HepG2 (cell line): Measurements from ENCODE around the gene SLC2A8. TPM values are rescaled to one million over a fixed set of nuclear protein-coding genes. Genes with fewer than 3 reads are reported as not detected.

Experiments
- ATAC-seq: fragments of 200-7000 bp; cut with Tn5 transposase; 3 replicates; pipeline ENCODE4 v1.9.1; 2020; ENCODE audit warnings: mild to moderate bottlenecking, moderate library complexity
- BruUV-seq: library from RNA; stranded (reverse); fragments of 400-500 nt; replicated peaks from 2 replicates; lab custom pipeline; 2021; lab: Mats Ljungman, UMichigan
- CTCF ChIA-PET: fragments of 300-600 bp; formaldehyde crosslinking; extraction: SDS; loops from one replicate; lab custom pipeline; 2021; ENCODE audit warnings: low total read pairs, inconsistent platforms, low intra/inter-chr PET ratio; lab: Yijun Ruan, JAX
- POLR2A ChIA-PET: fragments of 350-600 bp; sonication (Branson Sonifier 250); formaldehyde crosslinking; loops from one replicate; lab custom pipeline; 2020; ENCODE audit warnings: antibody characterized with exemption, inconsistent platforms; lab: Yijun Ruan, JAX
- DNase-seq: peaks from one replicate; pipeline ENCODE4 v3.0.0-alpha.2; 2015; ENCODE audit warnings: low spot score
- FAIRE-seq: peaks from 3 replicates; lab custom pipeline; 2011; peaks lifted over from hg19 to GRCh38; lab: Jason Lieb, UNC
- H2AFZ ChIP-seq: one replicate; pipeline ENCODE4 v1.6.1; 2011; ENCODE audit warnings: low read length, inconsistent platforms
- H3K27ac ChIP-seq: fragments of 300-600 bp; 3 replicates; pipeline ENCODE4 v1.8.0; 2011; ENCODE audit warnings: mixed run types, mild to moderate bottlenecking, mixed read lengths, low read length, inconsistent platforms; ENCODE audit not compliant: insufficient read depth; ENCODE audit errors: extremely low read length
- H3K27me3 ChIP-seq, 2 experiments: fragments of 200-600 bp in 1 of 2; 2 replicates in 1 of 2; 3 replicates in 1 of 2; pipeline versions ENCODE4 v1.6.0 to v1.8.0; 2011; ENCODE audit warnings: low read length in 2 of 2, mild to moderate bottlenecking in 2 of 2, moderate library complexity in 2 of 2, inconsistent platforms in 1 of 2; ENCODE audit not compliant: insufficient read depth in 2 of 2, control insufficient read depth in 1 of 2
- H3K36me3 ChIP-seq, 2 experiments: fragments of 200-600 bp in 1 of 2; replicated peaks in 1 of 2; 2 replicates in 1 of 2; 3 replicates in 1 of 2; pipeline versions ENCODE4 v1.5.1 to v1.8.0; 2011; ENCODE audit warnings: low read length in 2 of 2, inconsistent platforms in 1 of 2; ENCODE audit not compliant: insufficient read depth in 2 of 2, control insufficient read depth in 1 of 2
- H3K4me1 ChIP-seq: 2 replicates; pipeline ENCODE4 v1.5.1; 2012; ENCODE audit warnings: low read length, inconsistent platforms; ENCODE audit not compliant: insufficient read depth
- H3K4me2 ChIP-seq: 2 replicates; pipeline ENCODE4 v1.6.0; 2011; ENCODE audit warnings: low read depth, low read length, inconsistent platforms
- H3K4me3 ChIP-seq, 3 experiments: fragments of 200-600 bp in 1 of 3; sonication (generic), shearing (Covaris generic) in 1 of 3; replicated peaks in 1 of 3; 2 replicates each; pipeline ENCODE4 v1.5.1; 2011 to 2016; ENCODE audit warnings: low read length in 3 of 3, inconsistent platforms in 2 of 3, low read depth in 2 of 3, mild to moderate bottlenecking in 2 of 3, control low read depth in 1 of 3, mixed read lengths in 1 of 3; ENCODE audit not compliant: insufficient read depth in 1 of 3
- H3K79me2 ChIP-seq: one replicate; pipeline ENCODE4 v1.6.1; 2011; ENCODE audit warnings: low read length, inconsistent platforms; ENCODE audit not compliant: insufficient read depth
- H3K9ac ChIP-seq: 2 replicates; pipeline ENCODE4 v1.6.0; 2011; ENCODE audit warnings: mild to moderate bottlenecking, low read depth, low read length, inconsistent platforms; ENCODE audit not compliant: insufficient read depth
- H3K9me3 ChIP-seq: 2 replicates; pipeline ENCODE4 v1.5.1; 2012; ENCODE audit warnings: mild to moderate bottlenecking, low read length
- H4K20me1 ChIP-seq: 2 replicates; pipeline ENCODE4 v1.6.0; 2011; ENCODE audit warnings: inconsistent platforms, mild to moderate bottlenecking, low read length, moderate library complexity; ENCODE audit not compliant: insufficient read depth
- ARNT2 ChIP-seq: sonication (generic); formaldehyde crosslinking; IDR thresholded peaks from 2 replicates; pipeline ENCODE4 v1.8.0; 2022; ENCODE audit warnings: mild to moderate bottlenecking, low read depth, missing genetic modification reagents, moderate library complexity
- ELF1 ChIP-seq: sonication (generic); formaldehyde crosslinking; IDR thresholded peaks from 2 replicates; pipeline ENCODE4 v1.4.0; 2020; ENCODE audit warnings: missing genetic modification reagents
- FOXK2 ChIP-seq: fragments of 450-650 bp; IDR thresholded peaks from 2 replicates; pipeline ENCODE4 v1.6.1; 2016
- MAFF ChIP-seq: IDR thresholded peaks from 2 replicates; pipeline ENCODE4 v1.6.1; 2011; ENCODE audit warnings: low read depth, low read length, improper control_type of control experiment
- MAFK ChIP-seq, 2 experiments: IDR thresholded peaks in 1 of 2; conservative IDR thresholded peaks in 1 of 2; 2 replicates each; pipeline ENCODE4 v1.6.1; 2011; ENCODE audit warnings: improper control_type of control experiment in 2 of 2, low read length in 2 of 2
- ZMYM4 ChIP-seq: sonication (generic); formaldehyde crosslinking; IDR thresholded peaks from 2 replicates; pipeline ENCODE4 v1.8.1; 2023; ENCODE audit warnings: mild to moderate bottlenecking, missing genetic modification reagents
- ZNF543 ChIP-seq: sonication (generic); formaldehyde crosslinking; IDR thresholded peaks from 2 replicates; pipeline ENCODE4 v1.4.0; 2020; ENCODE audit warnings: mild to moderate bottlenecking, missing genetic modification reagents
- ZNF598 ChIP-seq: sonication (generic); formaldehyde crosslinking; IDR thresholded peaks from 2 replicates; pipeline ENCODE4 v1.5.1; 2020; ENCODE audit warnings: mild to moderate bottlenecking, missing genetic modification reagents, borderline replicate concordance
- WGBS: methylation state at CpG from one replicate; pipeline ENCODE4 v1.1.6; 2017; ENCODE audit warnings: low lambda C conversion rate; 5-methylcytosine and 5-hydroxymethylcytosine counted together
- in situ Hi-C: cut with HindIII; loops from 2 replicates; pipeline ENCODE4 v1.10.0; 2017; ENCODE audit warnings: low pct_unique_long_range_greater_than_20kb; ENCODE audit not compliant: extremely low pct_ligation_motif_present
- intact Hi-C: fragments of 100-400 bp; cut with micrococcal nuclease; formaldehyde crosslinking; loops from one replicate; pipeline ENCODE4 v1.10.0; 2022; ENCODE audit not compliant: unreplicated experiment
- polyA plus RNA-seq, 8 experiments: library from polyadenylated mRNA; depleted of rRNA in 3 of 8; stranded (reverse) in 7 of 8; unstranded in 1 of 8; fragments of >200 nt; fragmentation: Illumina TruSeq in 4 of 8; extraction: Trizol in 4 of 8; gene quantifications; 2 replicates each; pipeline versions ENCODE4 v1.2.1 to v1.2.3, GENCODE V29; 2011 to 2016; ENCODE audit warnings: low read depth in 4 of 8, missing spikeins in 1 of 8, mixed read lengths in 1 of 8; ENCODE audit not compliant: insufficient read depth in 1 of 8
- total RNA-seq, 5 experiments: library from RNA; depleted of rRNA; stranded (reverse); fragments of >200 nt; fragmentation: Illumina TruSeq; extraction: Trizol; gene quantifications; 2 replicates each; pipeline ENCODE4 v1.2.3, GENCODE V29; 2016; ENCODE audit warnings: low read depth in 1 of 5
- TF ChIP-seq, protein P1 (sequence below): conservative IDR thresholded peaks from 2 replicates; pipeline ENCODE4 v1.6.1; 2018; ENCODE audit warnings: missing genetic modification reagents
- TF ChIP-seq, protein P2 (sequence below): sonication (generic); formaldehyde crosslinking; conservative IDR thresholded peaks from 2 replicates; pipeline ENCODE4 v1.4.0; 2020; ENCODE audit warnings: mild to moderate bottlenecking, missing genetic modification reagents, moderate library complexity

Gene SLC2A8
- total and polyA plus RNA-seq, 2 of the 13 experiments (the other 11 are each of a cell fraction or from before 2014, with no cell fraction given): 22.6 to 48.6 TPM

DNA sequence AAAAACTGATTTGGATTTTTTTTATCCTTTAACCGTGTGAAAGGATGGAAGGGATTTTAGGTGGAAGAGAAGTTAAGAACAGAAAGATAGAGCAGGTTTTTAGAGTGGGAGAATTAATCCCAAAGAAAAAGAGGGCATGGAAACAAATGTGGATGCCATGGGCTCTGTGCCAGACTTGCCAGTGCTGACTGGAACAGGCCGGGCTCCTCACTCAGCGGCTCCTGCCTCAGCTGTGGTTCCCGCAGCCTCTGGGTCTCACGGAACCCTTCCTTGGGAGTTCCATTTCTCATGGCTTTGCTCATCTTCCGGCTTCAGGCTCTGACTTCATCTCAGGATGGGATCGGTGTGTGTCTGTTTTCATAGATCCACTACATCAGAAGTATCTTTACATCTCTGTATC, 30.4 kb upstream of the SLC2A8 start (continued):
- TF ChIP-seq ZMYM4 (CRISPR knock-in tag) (no peak), ZNF543 (CRISPR knock-in tag) (no peak), ZNF598 (no peak), ARNT2 (CRISPR knock-in tag) (no peak), FOXK2 (no peak)
- TF ChIP-seq, protein P1, sequence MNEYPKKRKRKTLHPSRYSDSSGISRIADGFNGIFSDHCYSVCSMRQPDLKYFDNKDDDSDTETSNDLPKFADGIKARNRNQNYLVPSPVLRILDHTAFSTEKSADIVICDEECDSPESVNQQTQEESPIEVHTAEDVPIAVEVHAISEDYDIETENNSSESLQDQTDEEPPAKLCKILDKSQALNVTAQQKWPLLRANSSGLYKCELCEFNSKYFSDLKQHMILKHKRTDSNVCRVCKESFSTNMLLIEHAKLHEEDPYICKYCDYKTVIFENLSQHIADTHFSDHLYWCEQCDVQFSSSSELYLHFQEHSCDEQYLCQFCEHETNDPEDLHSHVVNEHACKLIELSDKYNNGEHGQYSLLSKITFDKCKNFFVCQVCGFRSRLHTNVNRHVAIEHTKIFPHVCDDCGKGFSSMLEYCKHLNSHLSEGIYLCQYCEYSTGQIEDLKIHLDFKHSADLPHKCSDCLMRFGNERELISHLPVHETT: no peak
- TF ChIP-seq, all 625 proteins: peak for 0

DNA sequence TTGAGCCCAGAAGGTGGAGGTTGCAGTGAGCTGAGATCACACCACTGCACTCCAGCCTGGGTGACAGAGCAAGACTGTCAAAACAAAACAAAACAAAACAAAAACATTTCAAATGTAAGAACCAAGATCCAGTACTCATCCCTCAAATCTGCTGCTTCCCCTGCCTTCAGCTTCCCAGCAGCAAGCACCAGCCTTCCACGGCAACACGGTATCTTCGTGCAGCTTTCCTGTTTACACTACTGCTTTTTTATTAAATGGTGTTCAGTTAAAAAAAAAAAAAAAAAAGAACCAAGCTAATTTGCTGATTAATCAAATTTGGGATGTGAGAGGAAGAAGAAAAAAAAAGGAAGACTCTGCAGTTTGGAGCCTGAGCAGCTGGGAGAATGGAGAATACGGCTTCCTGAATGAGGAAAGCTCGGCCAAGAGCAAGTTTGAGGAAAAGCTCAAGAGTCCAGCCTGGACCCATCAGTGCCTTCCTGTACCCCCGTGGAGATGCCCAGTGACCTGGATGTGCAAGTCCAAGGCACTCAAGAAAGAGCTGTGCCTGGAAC, 28.0 kb upstream of the SLC2A8 start:
- ChIA-PET POLR2A (interaction anchor here (1.2 to 1.4 kb wide), 2 partner anchors 28 to 55 kb away, joined by 3 to 4 read pairs; partner anchors contain the start of genes SLC2A8 and ZNF79), CTCF (interaction anchor here (1.2 kb wide), 1 partner anchor 29 kb away, joined by 3 read pairs; no protein-coding TSS in a partner anchor)
- Histone ChIP-seq H4K20me1 (no peaks in the 10 kb centered on the region), H3K27me3 (no peaks in the 10 kb centered on the region), H3K79me2 (no peaks in the 10 kb centered on the region), H3K4me2 (no peak overlapping the region), H3K27ac (no peak overlapping the region), H3K4me3 (no peak overlapping the region), H3K4me1 (peaks cover 13% of the 10 kb centered on the region), H3K9ac (no peak overlapping the region), H2AFZ (no peak overlapping the region), H3K9me3 (no peaks in the 10 kb centered on the region), H3K36me3 (peaks cover 0 to 7% of the 10 kb centered on the region in 2 experiments; a peak in 1 of 5 replicates)
- in situ Hi-C loops: no loop called here
- WGBS: 82% methylated on average over 6 of the region's 6 CpGs
- FAIRE-seq (no peak), ATAC-seq (no peak), DNase-seq (no peak)
- TF ChIP-seq, protein P2, sequence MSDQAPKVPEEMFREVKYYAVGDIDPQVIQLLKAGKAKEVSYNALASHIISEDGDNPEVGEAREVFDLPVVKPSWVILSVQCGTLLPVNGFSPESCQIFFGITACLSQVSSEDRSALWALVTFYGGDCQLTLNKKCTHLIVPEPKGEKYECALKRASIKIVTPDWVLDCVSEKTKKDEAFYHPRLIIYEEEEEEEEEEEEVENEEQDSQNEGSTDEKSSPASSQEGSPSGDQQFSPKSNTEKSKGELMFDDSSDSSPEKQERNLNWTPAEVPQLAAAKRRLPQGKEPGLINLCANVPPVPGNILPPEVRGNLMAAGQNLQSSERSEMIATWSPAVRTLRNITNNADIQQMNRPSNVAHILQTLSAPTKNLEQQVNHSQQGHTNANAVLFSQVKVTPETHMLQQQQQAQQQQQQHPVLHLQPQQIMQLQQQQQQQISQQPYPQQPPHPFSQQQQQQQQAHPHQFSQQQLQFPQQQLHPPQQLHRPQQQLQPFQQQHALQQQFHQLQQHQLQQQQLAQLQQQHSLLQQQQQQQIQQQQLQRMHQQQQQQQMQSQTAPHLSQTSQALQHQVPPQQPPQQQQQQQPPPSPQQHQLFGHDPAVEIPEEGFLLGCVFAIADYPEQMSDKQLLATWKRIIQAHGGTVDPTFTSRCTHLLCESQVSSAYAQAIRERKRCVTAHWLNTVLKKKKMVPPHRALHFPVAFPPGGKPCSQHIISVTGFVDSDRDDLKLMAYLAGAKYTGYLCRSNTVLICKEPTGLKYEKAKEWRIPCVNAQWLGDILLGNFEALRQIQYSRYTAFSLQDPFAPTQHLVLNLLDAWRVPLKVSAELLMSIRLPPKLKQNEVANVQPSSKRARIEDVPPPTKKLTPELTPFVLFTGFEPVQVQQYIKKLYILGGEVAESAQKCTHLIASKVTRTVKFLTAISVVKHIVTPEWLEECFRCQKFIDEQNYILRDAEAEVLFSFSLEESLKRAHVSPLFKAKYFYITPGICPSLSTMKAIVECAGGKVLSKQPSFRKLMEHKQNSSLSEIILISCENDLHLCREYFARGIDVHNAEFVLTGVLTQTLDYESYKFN (CRISPR knock-in tag): no peak
- TF ChIP-seq MAFK (conservative IDR thresholded peaks at IDR 0.05 in 1 of 2, IDR thresholded peaks at IDR 0.05 in 1 of 2; ENCODE audit: low read length in 2 of 2) (peak; percentile 93 to 95), ELF1 (CRISPR knock-in tag) (no peak), MAFF (peak; percentile 94)
- intact Hi-C loops: no loop called here
- BruUV-seq: no TSS peak
